GM15510 (cell line): ENCODE data around the gene FAM9C.

Experiments used
- POLR2A ChIP-seq: IDR thresholded peaks from 3 replicates; pipeline ENCODE4 v1.6.1; 2011; ENCODE audit warnings: borderline replicate concordance; ENCODE audit not compliant: insufficient read length; ENCODE audit errors: extremely low read depth

FAM9C gene

DNA sequence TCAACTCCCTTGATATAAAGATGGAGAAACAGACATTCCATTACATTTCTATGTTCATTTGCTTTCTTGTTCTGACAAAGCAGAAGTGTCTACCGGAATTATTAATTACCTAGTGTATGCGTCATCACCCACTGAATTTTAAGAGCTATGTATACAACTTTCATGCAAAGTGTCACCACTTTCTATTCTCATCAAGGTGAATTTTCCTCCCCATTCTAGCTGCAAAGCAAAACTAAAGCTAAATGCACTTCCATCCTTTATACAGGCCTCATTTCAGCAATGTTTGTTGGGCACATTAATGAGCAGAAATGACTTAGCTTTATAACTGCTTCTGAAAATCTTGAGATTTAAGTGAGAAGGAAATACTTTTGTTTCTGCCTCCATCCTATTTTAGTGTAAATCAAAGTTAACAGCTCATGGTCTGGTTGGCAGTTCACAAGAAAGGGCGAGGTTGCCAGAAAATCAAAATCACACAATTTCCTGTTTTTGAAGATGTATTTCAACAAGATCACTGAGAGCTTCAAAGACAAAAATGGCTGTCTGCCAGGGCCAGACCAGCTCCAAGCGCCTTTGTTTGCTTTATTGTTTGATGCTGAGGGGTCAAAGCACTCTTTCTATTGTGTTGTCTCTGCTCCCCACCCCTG, 7.2 kb upstream of the FAM9C start:
- TF ChIP-seq POLR2A, result no peak

DNA sequence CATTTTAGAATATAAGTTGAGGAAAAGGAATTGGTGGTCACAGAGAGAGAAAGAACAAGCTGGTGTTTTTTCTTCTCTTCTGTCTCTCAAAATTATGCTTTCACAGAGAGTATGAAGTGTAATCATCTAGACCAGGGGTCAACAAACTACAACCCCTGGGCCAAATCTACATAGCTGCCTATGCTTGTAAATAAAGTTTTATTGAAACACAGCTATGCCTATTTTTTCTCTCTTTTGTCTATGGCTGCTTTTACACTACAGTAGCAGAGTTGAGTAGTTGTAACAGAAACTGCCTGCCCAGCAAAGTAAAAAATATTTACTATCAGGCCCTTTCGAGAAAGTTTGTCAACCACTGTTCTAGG, 6.7 kb upstream of the FAM9C start:
- no peak for TF ChIP-seq POLR2A

DNA sequence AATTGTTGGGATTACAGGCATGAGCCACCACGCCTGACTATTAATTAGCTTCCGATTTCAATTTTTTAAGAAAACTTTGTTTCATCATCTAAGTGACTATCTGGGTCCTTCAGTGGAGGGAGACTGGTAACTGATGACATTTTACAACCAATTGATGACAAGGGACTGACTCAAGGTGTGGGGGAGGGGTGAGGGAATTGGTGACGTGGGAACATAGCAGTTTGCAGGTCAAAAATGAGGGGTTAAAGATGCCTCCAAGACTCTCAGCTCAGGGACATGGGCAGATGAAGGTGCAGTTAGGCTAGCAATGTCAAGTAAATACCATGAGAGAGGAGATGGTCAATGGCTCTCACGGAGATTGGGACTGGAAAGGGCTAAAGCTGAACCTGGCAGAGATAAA, 5.7 kb upstream of the FAM9C start:
- no peak for TF ChIP-seq POLR2A

DNA sequence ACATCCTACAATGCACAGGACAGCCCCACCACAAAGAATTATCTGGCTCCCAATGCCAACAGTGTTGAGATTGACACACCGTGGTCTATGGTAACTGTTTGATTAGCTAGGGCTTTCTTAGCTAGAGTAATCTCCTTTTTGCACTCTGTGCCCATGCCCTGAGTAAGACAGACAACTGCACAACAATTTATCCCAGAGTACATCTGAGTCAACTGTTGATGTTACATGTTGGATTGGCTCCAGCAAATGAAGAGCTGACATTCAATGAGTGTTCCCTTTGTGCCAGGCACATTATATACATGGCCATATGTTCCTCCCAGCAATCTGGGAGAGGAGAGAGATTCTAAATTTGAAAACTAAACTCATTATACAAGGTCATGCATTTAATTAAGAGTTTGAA, 3.9 kb upstream of the FAM9C start:
- no peak for TF ChIP-seq POLR2A

DNA sequence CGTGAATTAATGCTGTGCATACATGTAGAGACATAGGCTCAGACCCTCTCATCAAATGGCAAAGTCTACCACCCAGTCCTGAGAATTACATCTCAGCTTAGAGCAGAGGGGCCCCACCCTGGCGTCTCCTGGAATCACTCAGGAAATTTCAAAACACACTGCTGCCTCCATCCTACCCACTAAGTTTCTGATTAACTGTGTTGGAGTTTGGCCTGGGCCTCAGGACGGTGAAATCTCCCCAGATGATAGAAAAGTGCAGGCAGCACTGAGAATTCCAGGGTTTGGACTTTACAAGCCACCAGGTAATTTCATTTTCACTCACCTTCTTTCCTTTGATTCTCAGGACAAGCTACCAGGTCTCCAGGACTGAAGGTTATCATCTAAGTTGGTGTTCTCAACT, 3.3 kb upstream of the FAM9C start:
- no peak for TF ChIP-seq POLR2A

DNA sequence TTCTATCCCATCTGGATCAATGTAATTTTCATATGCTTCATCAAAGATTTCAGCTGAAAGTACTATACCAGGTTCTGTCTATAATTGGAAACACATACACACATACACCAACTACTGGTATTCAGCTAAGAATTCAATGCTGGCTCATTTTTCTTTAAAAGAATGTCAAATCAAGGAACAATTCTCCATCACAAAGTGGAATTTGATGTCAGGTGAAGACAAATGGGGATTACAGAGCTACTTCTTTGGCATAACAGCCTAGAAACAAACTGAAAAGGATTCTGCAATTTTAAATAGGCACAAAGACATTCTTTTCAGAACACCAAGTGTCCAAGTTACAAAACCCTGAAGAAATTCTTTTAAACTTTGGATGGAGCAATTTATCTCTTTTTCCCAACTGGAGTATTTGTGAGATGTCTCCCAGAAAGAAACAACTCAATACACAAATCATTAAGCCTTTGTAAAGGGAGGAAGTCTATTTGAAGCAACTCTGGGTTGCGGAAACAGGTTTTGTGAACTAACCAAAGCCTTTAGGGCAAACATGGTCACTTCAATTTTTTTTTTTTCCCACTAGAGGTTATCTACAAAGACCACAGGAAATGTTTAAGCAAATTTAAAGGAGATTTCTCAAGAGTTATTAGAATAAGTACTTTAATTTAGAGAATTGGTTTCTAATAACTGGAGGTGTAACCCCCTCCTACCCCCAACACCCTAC, 1.9 kb upstream of the FAM9C start:
- TF ChIP-seq POLR2A, result no peak

DNA sequence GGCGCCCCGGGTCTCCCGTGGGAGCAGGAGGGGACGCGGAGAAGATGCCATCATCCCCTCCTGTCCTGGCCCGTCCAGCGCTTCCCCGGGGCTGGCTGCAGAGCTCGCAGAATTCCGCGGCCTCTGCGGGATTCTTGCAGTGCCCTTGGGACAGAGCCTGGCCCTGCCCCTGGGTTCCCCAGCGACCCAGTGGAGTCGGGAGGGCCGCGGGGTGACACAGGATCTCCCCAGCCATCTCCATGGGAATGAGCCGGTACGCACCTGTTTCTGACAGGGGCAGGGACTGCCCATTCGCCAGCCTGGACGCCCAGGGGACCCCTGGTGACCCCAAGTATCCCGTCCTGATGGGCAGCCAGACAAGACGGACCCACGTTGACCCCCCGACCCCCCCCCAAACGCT, 482 bp downstream of the FAM9C start:
- no peak for TF ChIP-seq POLR2A

DNA sequence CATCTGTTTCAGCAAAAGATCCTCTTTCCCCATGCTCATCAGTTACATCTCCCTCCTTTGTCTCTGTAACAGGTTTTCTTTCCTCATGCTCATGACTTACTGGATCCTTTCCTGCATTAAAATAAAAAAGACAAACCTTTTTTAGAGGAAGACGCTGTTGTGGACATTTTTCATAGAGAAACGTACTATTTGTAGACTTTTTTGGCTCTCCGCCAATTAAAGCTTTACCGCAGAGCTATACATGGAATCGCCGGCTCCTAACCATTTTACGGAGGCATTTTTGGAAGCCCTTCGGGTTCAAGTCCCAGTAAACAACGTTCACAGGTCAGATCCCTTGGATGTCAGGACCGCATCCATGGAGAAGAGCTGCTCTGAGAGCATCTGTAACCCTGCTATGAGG, 1.3 kb downstream of the FAM9C start:
- TF ChIP-seq POLR2A, result no peak

DNA sequence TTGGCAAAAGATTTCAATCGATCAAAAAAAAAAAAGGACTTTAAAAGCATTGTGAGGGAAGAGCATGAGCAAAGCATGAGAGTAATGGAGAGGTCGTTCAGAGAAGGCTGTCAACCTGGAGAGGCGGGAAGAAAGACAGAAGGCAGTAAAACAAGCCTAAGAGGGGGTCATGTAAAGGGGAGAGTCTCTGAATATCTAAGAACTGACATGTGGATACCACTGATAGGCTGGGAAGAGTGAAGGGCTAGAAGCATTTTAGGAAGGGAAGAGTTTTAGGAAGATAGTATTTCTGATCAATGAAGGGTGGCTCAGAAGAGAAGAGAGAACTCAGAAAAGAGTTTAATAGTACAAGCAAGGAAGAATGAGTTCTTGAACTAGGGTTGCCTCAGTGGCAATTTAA, 7.5 kb downstream of the FAM9C start:
- no peak for TF ChIP-seq POLR2A

DNA sequence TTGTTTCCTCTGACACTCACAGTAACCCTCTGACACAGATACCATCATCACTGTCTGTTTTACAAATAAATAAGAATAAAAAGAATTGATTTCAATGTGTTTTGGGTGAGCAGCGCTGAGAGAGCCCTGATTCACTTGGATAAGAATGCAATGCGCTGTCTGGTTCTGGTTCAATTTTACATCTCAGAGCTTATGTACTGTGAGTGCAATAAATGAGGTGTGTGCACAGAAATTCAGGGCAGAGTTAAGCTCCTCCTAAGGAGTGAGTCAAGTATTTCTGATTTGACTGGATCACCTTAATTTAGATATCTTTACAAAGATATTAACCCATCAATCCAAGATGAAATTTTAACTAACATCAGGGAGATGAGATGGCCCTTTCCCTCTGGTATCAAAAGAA, 11.2 kb downstream of the FAM9C start:
- no peak for TF ChIP-seq POLR2A

DNA sequence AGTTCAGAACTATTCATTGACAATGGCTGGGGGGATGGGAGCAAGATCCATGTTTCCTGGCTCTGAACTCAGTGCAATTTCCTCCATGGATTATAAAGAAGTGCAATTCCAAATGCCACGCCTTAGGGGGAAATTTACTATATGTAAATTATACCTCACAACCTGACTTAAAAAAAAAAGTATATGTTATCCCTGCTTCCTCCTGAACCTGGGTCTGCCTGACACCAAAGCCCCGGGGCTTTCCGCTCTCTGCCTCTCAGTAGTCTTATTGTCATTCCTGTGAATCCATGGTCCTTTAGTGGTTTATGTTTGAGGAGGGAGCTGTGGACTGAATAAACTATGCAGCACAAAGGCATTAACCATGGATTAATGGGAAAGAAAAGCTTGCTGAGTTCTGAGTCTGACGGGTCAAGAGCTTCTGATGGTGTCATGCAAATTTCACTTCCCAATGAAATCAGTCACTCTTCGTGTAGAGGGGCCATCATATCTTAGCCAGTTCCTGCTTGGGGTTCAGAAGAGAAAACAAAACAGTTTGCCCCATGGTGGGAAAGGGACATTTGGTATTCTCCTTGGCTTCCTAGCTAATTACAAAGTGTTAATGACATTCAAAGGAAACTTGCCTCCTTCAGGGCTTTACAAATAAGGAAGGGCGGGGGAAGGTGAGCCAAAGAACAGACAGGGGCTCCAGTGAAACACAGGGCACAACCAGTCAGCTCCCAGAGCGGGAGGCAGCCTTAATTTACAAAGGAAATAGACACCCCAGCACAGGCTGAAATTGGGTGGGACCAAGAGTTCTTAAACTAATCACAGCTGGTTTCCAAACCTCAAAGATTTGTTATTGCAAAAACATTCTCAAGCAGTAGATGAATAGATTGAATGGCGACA, 14.3 kb downstream of the FAM9C start:
- TF ChIP-seq POLR2A, result no peak

DNA sequence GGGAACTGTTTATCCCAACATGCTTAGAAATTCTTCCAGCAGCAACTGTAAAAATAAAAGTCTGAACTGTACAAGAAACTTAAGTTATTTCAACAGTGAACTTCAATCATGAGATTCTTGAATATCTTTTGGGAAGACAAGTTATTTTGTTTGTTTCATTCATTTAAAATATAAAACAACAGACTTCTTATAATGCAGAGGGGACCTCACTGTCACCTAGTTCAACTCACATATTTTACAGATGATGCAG, 14.9 kb downstream of the FAM9C start:
- TF ChIP-seq POLR2A, result no peak

DNA sequence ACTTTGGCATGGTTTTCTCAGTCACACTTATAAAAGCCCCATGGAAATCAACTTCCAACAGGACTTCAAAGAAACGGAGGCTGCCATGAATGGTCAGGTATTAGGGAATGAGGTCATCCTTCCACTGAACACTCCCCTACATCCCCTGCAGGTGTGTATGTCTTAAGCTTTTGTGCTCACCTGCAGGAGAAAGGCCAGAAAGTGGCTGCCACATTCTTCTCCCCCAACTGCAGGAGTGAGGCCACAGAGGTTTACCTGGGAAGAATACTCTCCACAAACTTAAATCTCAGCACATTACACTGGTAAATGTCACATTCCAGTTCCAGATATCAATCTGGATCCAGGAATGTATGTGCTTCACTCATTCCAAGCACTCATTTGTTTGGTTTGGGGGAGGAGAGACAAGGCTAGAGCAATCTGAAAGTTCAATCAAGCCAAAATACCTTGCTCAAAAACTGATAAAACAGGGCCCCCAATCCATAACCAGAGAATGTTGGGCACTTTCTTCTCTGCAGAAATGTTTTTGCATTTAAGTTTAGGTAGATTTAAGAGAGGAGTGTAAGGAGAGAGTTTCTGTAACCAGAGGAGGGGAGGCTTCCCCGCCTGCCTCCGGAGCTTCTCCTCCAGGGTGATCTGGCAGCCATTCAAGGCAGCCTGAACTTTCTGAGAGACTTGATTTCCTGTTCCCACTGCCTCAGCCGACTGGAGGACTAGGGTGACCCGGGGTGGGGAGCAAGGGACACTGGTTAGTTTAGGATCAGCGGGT, 15.4 kb downstream of the FAM9C start:
- no peak for TF ChIP-seq POLR2A

DNA sequence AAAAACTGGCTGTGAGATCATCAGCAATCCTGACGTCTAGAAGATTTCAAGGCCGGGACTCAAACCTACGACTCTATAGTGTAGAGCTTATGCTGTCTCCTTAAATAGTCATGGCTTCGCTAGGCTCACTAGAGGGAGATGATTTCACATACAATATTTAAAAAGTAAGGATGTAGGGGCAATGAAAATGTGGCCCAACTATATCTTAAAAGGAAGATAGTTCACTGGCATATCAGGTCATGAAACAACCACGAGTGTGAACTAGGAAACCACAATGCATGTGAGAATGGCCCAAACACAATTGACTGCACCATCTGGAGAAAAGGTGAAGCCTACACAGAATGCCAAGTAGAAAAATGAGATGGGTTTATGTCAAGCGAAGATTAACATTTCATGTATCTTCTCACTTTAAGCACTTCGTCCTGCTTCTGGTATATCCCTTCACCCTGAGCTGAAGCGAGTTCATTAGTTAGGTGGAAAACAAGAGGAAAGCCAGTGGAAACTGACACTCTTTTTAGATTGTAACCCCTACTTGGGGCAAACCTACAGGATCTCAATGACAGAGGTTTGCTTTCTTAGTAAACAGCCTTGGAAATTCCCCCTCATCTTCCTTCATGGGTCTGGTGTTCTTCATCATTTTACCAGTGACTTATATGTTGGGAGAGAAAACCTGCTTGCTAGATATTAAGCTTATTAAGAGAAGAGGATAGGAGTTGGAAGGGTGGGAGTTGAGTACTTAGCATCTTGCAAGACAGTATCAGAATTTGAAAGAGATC, 17.4 kb downstream of the FAM9C start:
- no peak for TF ChIP-seq POLR2A
